Keratinocyte (primary cell): ENCODE measurements around the gene GRK4. TPM values are rescaled to one million over a fixed set of nuclear protein-coding genes. Genes with fewer than 3 reads are reported as not detected.

Experiments used
- DNase-seq: peaks from one replicate; pipeline ENCODE4 v3.0.0-alpha.2; 2011; ENCODE audit warnings: low read depth, missing footprints, low spot score
- FAIRE-seq: peaks from 2 replicates; lab custom pipeline; 2011; peaks lifted over from hg19 to GRCh38; lab: Jason Lieb, UNC
- H2AFZ ChIP-seq: 2 replicates; pipeline ENCODE4 v1.6.0; 2012; ENCODE audit warnings: low read length, control low read depth, inconsistent platforms; ENCODE audit not compliant: control insufficient read depth
- H3K27ac ChIP-seq: 2 replicates; pipeline ENCODE4 v1.5.1; 2011; ENCODE audit warnings: low read length; ENCODE audit not compliant: control insufficient read depth, insufficient read depth
- H3K27me3 ChIP-seq: 3 replicates; pipeline ENCODE4 v1.6.0; 2011; ENCODE audit warnings: low read length; ENCODE audit not compliant: control insufficient read depth, insufficient read depth; ENCODE audit errors: extremely low read depth
- H3K36me3 ChIP-seq, 2 experiments: 2 replicates in 1 of 2; 3 replicates in 1 of 2; pipeline ENCODE4 v1.5.1; 2011; ENCODE audit warnings: low read length in 2 of 2, mild to moderate bottlenecking in 1 of 2; ENCODE audit not compliant: control insufficient read depth in 2 of 2, insufficient read depth in 2 of 2; ENCODE audit errors: extremely low read depth in 1 of 2
- H3K4me1 ChIP-seq: 3 replicates; pipeline ENCODE4 v1.5.1; 2011; ENCODE audit warnings: low read length; ENCODE audit not compliant: control insufficient read depth, insufficient read depth; ENCODE audit errors: extremely low read depth
- H3K4me2 ChIP-seq: 3 replicates; pipeline ENCODE4 v1.6.0; 2011; ENCODE audit warnings: low read depth, low read length; ENCODE audit not compliant: control insufficient read depth, insufficient read depth; ENCODE audit errors: extremely low read depth
- H3K4me3 ChIP-seq, 3 experiments: fragments of 200-600 bp in 1 of 3; sonication (generic) in 1 of 3; 2 replicates in 2 of 3; 3 replicates in 1 of 3; pipeline ENCODE4 v1.5.1; 2011 to 2016; ENCODE audit warnings: low read length in 3 of 3, mild to moderate bottlenecking in 3 of 3, control low read depth in 2 of 3, inconsistent platforms in 1 of 3, low read depth in 1 of 3, mixed read lengths in 1 of 3, mixed run types in 1 of 3, moderate library complexity in 1 of 3; ENCODE audit not compliant: control insufficient read depth in 2 of 3, insufficient read depth in 2 of 3; ENCODE audit errors: extremely low read depth in 1 of 3
- H3K79me2 ChIP-seq: 2 replicates; pipeline ENCODE4 v1.6.0; 2012; ENCODE audit warnings: low read length; ENCODE audit not compliant: control insufficient read depth, insufficient read depth
- H3K9ac ChIP-seq: 3 replicates; pipeline ENCODE4 v1.6.0; 2011; ENCODE audit warnings: low read length; ENCODE audit not compliant: control insufficient read depth, insufficient read depth; ENCODE audit errors: extremely low read depth
- H3K9me1 ChIP-seq: 3 replicates; pipeline ENCODE4 v1.6.0; 2011; ENCODE audit warnings: low read length; ENCODE audit not compliant: control insufficient read depth, insufficient read depth; ENCODE audit errors: extremely low read depth
- H3K9me3 ChIP-seq: 2 replicates; pipeline ENCODE4 v1.5.1; 2012; ENCODE audit warnings: low read depth, low read length; ENCODE audit not compliant: control insufficient read depth
- H4K20me1 ChIP-seq: 3 replicates; pipeline ENCODE4 v1.6.0; 2011; ENCODE audit warnings: low read length; ENCODE audit not compliant: control insufficient read depth, insufficient read depth; ENCODE audit errors: extremely low read depth
- EZH2 ChIP-seq: IDR thresholded peaks from one replicate; pipeline ENCODE4 v1.6.1; 2012; ENCODE audit warnings: inconsistent platforms, mild to moderate bottlenecking, low read length, moderate library complexity
- dilution Hi-C: fragments of 300-500 bp; cut with MboI; formaldehyde crosslinking; loops from one replicate; pipeline ENCODE4 v1.7.0; 2020; ENCODE audit warnings: low sequenced_read_pairs; ENCODE audit not compliant: extremely low pct_ligation_motif_present
- polyA plus RNA-seq, 5 experiments: library from polyadenylated mRNA; depleted of rRNA in 3 of 5; stranded (reverse) in 3 of 5; stranded (forward) in 1 of 5; unstranded in 1 of 5; fragments of >200 nt; gene quantifications; 1 replicate in 1 of 5; 2 replicates in 3 of 5; 3 replicates in 1 of 5; pipeline versions ENCODE4 v1.2.1 to v1.2.3, GENCODE V29; 2011 to 2012; ENCODE audit warnings: missing spikeins in 2 of 5, low read depth in 1 of 5, low replicate concordance in 1 of 5
- TF ChIP-seq, protein P1 (sequence below), 3 experiments: IDR thresholded peaks in 1 of 3; conservative IDR thresholded peaks in 1 of 3; optimal IDR thresholded peaks in 1 of 3; 2 replicates in 2 of 3; 3 replicates in 1 of 3; pipeline versions ENCODE3 to v1.5.1; 2011; ENCODE audit warnings: low read length in 3 of 3, mild to moderate bottlenecking in 3 of 3, moderate library complexity in 2 of 3, control low read depth in 1 of 3, inconsistent platforms in 1 of 3; ENCODE audit not compliant: insufficient read depth in 2 of 3; ENCODE audit errors: extremely low read depth in 1 of 3

Gene GRK4
- polyA plus RNA-seq, 1 donor (not counting 4 experiments of a cell fraction or from before 2014, with no cell fraction given), result 4.3 TPM

DNA sequence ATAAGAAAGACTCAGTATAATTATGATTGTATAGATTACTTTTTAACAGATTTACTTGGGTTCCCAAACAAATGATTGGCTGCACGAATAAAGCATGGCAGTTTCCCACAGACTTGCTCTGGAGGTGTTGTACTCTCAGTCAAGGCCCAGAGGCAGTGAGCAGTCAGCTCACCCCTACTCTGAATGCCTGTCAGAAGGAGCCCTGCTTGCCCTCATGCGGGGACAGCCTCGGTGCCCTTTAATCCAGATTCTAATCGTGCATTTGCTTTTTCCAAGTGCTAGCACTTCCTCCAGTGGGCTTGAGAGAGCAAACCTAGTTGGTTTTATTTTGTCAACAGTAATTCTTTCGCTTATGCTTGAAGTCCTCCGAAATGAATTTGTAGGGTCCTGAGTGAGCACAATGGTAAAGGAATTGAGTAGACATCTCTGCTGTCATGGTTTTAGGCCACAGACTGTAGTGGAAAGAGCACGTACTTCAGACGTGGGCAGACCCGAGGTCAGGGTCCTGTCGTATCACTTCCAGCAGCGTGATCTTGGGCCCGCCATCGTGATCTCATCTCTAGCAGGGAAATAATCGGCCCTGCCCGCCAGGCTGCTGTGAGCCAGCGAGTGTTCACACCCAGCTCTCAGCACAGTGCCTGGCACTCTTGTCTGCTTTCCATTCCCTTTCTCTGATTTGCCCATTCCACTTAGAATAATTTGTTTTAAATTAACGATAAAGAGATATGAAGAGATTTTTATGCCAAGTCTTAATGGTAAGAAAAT lies 48.3 kb downstream of the GRK4 start:
- no peaks in the 10 kb centered on the region for H3K27me3 ChIP-seq
- DNase-seq, result no peak
- no peak for FAIRE-seq
- H2AFZ ChIP-seq, result no peak overlapping the region
- dilution Hi-C loops, result no loop called here
- no peak overlapping the region for H3K4me3 ChIP-seq
- H3K36me3 ChIP-seq, result no peaks in the 10 kb centered on the region
- peak overlapping the region; percentile 99 for H3K27ac ChIP-seq
- peak overlapping the region; percentile 34 for H3K9ac ChIP-seq
- no peaks in the 10 kb centered on the region for H4K20me1 ChIP-seq
- no peak for TF ChIP-seq EZH2
- TF ChIP-seq, protein P1, sequence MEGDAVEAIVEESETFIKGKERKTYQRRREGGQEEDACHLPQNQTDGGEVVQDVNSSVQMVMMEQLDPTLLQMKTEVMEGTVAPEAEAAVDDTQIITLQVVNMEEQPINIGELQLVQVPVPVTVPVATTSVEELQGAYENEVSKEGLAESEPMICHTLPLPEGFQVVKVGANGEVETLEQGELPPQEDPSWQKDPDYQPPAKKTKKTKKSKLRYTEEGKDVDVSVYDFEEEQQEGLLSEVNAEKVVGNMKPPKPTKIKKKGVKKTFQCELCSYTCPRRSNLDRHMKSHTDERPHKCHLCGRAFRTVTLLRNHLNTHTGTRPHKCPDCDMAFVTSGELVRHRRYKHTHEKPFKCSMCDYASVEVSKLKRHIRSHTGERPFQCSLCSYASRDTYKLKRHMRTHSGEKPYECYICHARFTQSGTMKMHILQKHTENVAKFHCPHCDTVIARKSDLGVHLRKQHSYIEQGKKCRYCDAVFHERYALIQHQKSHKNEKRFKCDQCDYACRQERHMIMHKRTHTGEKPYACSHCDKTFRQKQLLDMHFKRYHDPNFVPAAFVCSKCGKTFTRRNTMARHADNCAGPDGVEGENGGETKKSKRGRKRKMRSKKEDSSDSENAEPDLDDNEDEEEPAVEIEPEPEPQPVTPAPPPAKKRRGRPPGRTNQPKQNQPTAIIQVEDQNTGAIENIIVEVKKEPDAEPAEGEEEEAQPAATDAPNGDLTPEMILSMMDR (optimal IDR thresholded peaks at IDR 0.05 in 1 of 3, IDR thresholded peaks at IDR 0.05 in 1 of 3, conservative IDR thresholded peaks at IDR 0.05 in 1 of 3; ENCODE audit: extremely low read depth in 1 of 3, insufficient read depth in 2 of 3, low read length in 3 of 3), result no peak
- H3K9me1 ChIP-seq, result no peaks in the 10 kb centered on the region
- no peaks in the 10 kb centered on the region for H3K9me3 ChIP-seq
- H3K4me2 ChIP-seq, result no peak overlapping the region
- peaks cover 18% of the 10 kb centered on the region for H3K4me1 ChIP-seq
- no peaks in the 10 kb centered on the region for H3K79me2 ChIP-seq

DNA sequence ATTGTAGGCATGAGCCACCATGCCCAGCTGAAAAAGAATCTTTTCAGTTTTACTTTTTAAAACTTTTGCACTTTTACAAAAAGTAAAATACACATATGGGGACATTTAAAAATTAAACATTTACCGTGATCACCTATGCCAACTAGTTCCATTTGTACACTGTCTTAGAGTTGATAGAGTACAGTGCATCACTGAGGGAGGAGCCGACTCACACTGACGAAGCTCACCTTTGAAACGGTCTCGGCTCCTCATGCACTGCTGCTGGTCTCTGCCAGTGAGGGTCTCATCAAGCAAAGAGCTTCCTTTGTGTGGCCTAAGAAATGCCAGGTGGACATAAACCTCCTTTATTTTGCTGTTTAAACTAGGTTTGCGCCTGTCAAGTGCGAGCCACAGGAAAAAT lies 50.0 kb downstream of the GRK4 start:
- TF ChIP-seq, protein P1 (optimal IDR thresholded peaks at IDR 0.05 in 1 of 3, IDR thresholded peaks at IDR 0.05 in 1 of 3, conservative IDR thresholded peaks at IDR 0.05 in 1 of 3; ENCODE audit: extremely low read depth in 1 of 3, insufficient read depth in 2 of 3, low read length in 3 of 3), result no peak
- TF ChIP-seq EZH2, result no peak
- no peaks in the 10 kb centered on the region for H3K9me1 ChIP-seq
- H2AFZ ChIP-seq, result no peak overlapping the region
- no peak for FAIRE-seq
- H3K4me1 ChIP-seq, result peaks cover 18% of the 10 kb centered on the region
- no peaks in the 10 kb centered on the region for H4K20me1 ChIP-seq
- dilution Hi-C loops, result no loop called here
- H3K27ac ChIP-seq, result no peak overlapping the region
- DNase-seq, result no peak
- no peaks in the 10 kb centered on the region for H3K36me3 ChIP-seq
- H3K9me3 ChIP-seq, result no peaks in the 10 kb centered on the region
- no peaks in the 10 kb centered on the region for H3K27me3 ChIP-seq
- H3K9ac ChIP-seq, result no peak overlapping the region
- no peaks in the 10 kb centered on the region for H3K79me2 ChIP-seq
- H3K4me3 ChIP-seq, result no peak overlapping the region
- H3K4me2 ChIP-seq, result no peak overlapping the region
